Subcutaneous adipose tissue (tissue), 4 donors: Measurements from ENCODE around the gene ZNF587B. TPM values are rescaled to one million over a fixed set of nuclear protein-coding genes. Genes with fewer than 3 reads are reported as not detected.
"Not testable (repeated sequence)": the region's sequence is repeated elsewhere in the genome, so short reads cannot be mapped to it uniquely, and the experiment has no call there.

Experiments
- CTCF ChIP-seq: fragments of 450-650 bp; IDR thresholded peaks from one replicate; pipeline ENCODE4 v1.5.1; 2016; ENCODE audit warnings: low read depth, mild to moderate bottlenecking, control low read depth, antibody characterized with exemption, moderate library complexity
- total RNA-seq, 4 donors: library from RNA; depleted of rRNA; stranded (reverse); fragments of >200 nt; gene quantifications; one replicate each; pipeline ENCODE4 v1.1.0, GENCODE V29; 2016

The ZNF587B gene
- total RNA-seq, 4 donors from 2014 or later: 10.0 to 17.5 (median 12.3) TPM

- TF ChIP-seq CTCF: no peak
These were observed 783 bp upstream of the ZNF587B start for GRCh38 chr19:57829316-57829715.

- TF ChIP-seq CTCF: no peak
These were observed 11.1 kb downstream of the ZNF587B start for GRCh38 chr19:57841122-57841763.

- not testable (repeated sequence) for TF ChIP-seq CTCF
These were observed 19.8 kb downstream of the ZNF587B start, which contains the start of gene ZNF587 for GRCh38 chr19:57849666-57850473. Gene ZNF587 (plus strand): TSS chr19:57849859. CDS start chr19:57850039, 180 bp downstream.

- TF ChIP-seq CTCF: no peak
These were observed 20.5 kb downstream of the ZNF587B start for GRCh38 chr19:57850553-57851017.

- TF ChIP-seq CTCF: no peak
These were observed 37.9 kb downstream of the ZNF587B start for GRCh38 chr19:57867868-57868492.

- no peak for TF ChIP-seq CTCF
These were observed 40.1 kb downstream of the ZNF587B start for GRCh38 chr19:57870225-57870624.

GRCh38 chr19:57872450-57872849, 42.4 kb downstream of the ZNF587B start:
- no peak for TF ChIP-seq CTCF
